Caco-2 (cell line): ENCODE results near the gene POGLUT2. TPM values are rescaled to one million over a fixed set of nuclear protein-coding genes. Genes with fewer than 3 reads are reported as not detected.

ENCODE experiments used
- BruUV-seq: library from RNA; stranded (reverse); fragments of 400-500 nt; replicated peaks from 2 replicates; lab custom pipeline; 2021; lab: Mats Ljungman, UMichigan
- CTCF ChIA-PET: fragments of 300-600 bp; sonication (Branson Sonifier 250); formaldehyde crosslinking; loops from one replicate; lab custom pipeline; 2022; ENCODE audit warnings: antibody characterized with exemption; lab: Charles Lee
- POLR2A ChIA-PET: fragments of 300-600 bp; sonication (Branson Sonifier 250); formaldehyde crosslinking; loops from one replicate; lab custom pipeline; 2022; ENCODE audit warnings: antibody characterized with exemption; lab: Charles Lee
- DNase-seq, 2 experiments: peaks; one replicate each; pipeline versions ENCODE4 v3.0.0 to v3.0.0-alpha.2; 2020 to 2022
- H3K27me3 ChIP-seq: replicated peaks from 2 replicates; pipeline ENCODE4 v1.6.0; 2011; ENCODE audit warnings: low read length; ENCODE audit not compliant: control insufficient read depth, insufficient read depth
- H3K36me3 ChIP-seq: 2 replicates; pipeline ENCODE4 v1.5.1; 2011; ENCODE audit warnings: low read length; ENCODE audit not compliant: control insufficient read depth, insufficient read depth
- H3K4me1 ChIP-seq: fragments of 250-450 bp; sonication (Bioruptor Pico); 2 replicates; pipeline ENCODE4 v1.5.1; 2020; ENCODE audit warnings: mild to moderate bottlenecking
- H3K4me3 ChIP-seq: 2 replicates; pipeline ENCODE4 v1.5.1; 2011; ENCODE audit warnings: low read depth, mild to moderate bottlenecking, control low read depth, low read length
- H3K9me3 ChIP-seq: fragments of 250-450 bp; sonication (Bioruptor Pico); 2 replicates; pipeline ENCODE4 v1.5.1; 2020; ENCODE audit warnings: mild to moderate bottlenecking, moderate library complexity
- H3K27ac Mint-ChIP-seq: one replicate; pipeline ENCODE4 v1.8.0; 2022; ENCODE audit warnings: mixed read lengths; ENCODE audit not compliant: unreplicated experiment
- H3K27me3 Mint-ChIP-seq: one replicate; pipeline ENCODE4 v1.8.0; 2022; ENCODE audit warnings: mixed read lengths; ENCODE audit not compliant: insufficient read depth, unreplicated experiment
- H3K36me3 Mint-ChIP-seq: one replicate; pipeline ENCODE4 v1.8.0; 2022; ENCODE audit warnings: mild to moderate bottlenecking, mixed read lengths; ENCODE audit not compliant: insufficient read depth, unreplicated experiment
- H3K4me1 Mint-ChIP-seq: one replicate; pipeline ENCODE4 v1.8.0; 2022; ENCODE audit warnings: low read depth, mixed read lengths; ENCODE audit not compliant: unreplicated experiment
- H3K4me3 Mint-ChIP-seq: one replicate; pipeline ENCODE4 v1.8.0; 2022; ENCODE audit warnings: mild to moderate bottlenecking, moderate library complexity, mixed read lengths; ENCODE audit not compliant: unreplicated experiment
- H3K9me3 Mint-ChIP-seq: one replicate; pipeline ENCODE4 v1.8.0; 2022; ENCODE audit warnings: mixed read lengths; ENCODE audit not compliant: unreplicated experiment
- intact Hi-C: fragments of 100-400 bp; cut with micrococcal nuclease; formaldehyde crosslinking; loops from one replicate; pipeline ENCODE4 v1.10.0; 2022; ENCODE audit not compliant: unreplicated experiment
- total RNA-seq: library from RNA; stranded (reverse); gene quantifications from 2 replicates; pipeline ENCODE4 v1.2.3, GENCODE V29; 2022
- TF ChIP-seq, protein P1 (sequence below), 2 experiments: fragments of 200-600 bp in 1 of 2; IDR thresholded peaks; 1 replicate in 1 of 2; 2 replicates in 1 of 2; pipeline versions ENCODE4 v1.5.1 to v1.8.0; 2011 to 2022; ENCODE audit warnings: antibody characterized with exemption in 1 of 2, control low read depth in 1 of 2, inconsistent platforms in 1 of 2, low read depth in 1 of 2, low read length in 1 of 2, mild to moderate bottlenecking in 1 of 2, moderate library complexity in 1 of 2; ENCODE audit not compliant: insufficient read depth in 1 of 2, severe bottlenecking in 1 of 2, unreplicated experiment in 1 of 2

Gene POGLUT2
- total RNA-seq, 1 experiment from 2014 or later, result 20.1 TPM

DNA sequence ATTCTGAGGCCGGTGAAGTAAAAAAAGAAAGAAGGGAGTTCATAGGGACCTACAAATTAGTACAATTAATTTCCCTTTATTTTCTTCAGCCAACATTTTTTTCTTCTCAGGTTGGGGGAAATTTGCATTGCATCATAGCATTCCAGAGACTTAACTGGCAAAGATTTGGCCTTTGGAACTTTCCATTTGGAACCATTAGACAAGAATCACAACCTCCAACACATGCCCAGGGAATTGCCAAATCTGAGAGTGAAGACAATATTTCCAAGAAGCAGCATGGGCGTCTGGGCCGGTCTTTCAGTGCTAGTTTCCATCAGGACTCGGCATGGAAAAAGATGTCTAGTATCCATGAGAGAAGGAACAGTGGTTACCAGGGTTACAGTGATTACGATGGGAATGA, 40.7 kb upstream of the POGLUT2 start:
- ChIA-PET CTCF (no interaction called here), POLR2A (no interaction called here)
- H3K4me1 ChIP-seq, result no peaks in the 10 kb centered on the region
- no peaks in the 10 kb centered on the region for H3K9me3 ChIP-seq
- Mint-ChIP-seq H3K9me3 (no peaks in the 10 kb centered on the region), H3K27ac (no peak overlapping the region), H3K4me3 (no peak overlapping the region), H3K4me1 (peaks cover 7% of the 10 kb centered on the region), H3K27me3 (no peaks in the 10 kb centered on the region), H3K36me3 (no peaks in the 10 kb centered on the region)
- H3K36me3 ChIP-seq, result no peaks in the 10 kb centered on the region
- intact Hi-C loops, result no loop called here
- TF ChIP-seq, protein P1, sequence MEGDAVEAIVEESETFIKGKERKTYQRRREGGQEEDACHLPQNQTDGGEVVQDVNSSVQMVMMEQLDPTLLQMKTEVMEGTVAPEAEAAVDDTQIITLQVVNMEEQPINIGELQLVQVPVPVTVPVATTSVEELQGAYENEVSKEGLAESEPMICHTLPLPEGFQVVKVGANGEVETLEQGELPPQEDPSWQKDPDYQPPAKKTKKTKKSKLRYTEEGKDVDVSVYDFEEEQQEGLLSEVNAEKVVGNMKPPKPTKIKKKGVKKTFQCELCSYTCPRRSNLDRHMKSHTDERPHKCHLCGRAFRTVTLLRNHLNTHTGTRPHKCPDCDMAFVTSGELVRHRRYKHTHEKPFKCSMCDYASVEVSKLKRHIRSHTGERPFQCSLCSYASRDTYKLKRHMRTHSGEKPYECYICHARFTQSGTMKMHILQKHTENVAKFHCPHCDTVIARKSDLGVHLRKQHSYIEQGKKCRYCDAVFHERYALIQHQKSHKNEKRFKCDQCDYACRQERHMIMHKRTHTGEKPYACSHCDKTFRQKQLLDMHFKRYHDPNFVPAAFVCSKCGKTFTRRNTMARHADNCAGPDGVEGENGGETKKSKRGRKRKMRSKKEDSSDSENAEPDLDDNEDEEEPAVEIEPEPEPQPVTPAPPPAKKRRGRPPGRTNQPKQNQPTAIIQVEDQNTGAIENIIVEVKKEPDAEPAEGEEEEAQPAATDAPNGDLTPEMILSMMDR (IDR thresholded peaks at IDR 0.05; ENCODE audit: insufficient read depth in 1 of 2, low read depth in 1 of 2, low read length in 1 of 2, severe bottlenecking in 1 of 2, unreplicated experiment in 1 of 2), result no peak
- no peaks in the 10 kb centered on the region for H3K27me3 ChIP-seq
- H3K4me3 ChIP-seq, result no peak overlapping the region
- no TSS peak for BruUV-seq
- DNase-seq, result no peak

GRCh38 chr13:102838982-102839381, 40.2 kb upstream of the POGLUT2 start:
- Histone ChIP-seq H3K4me3 (no peak overlapping the region), H3K27me3 (no peaks in the 10 kb centered on the region), H3K9me3 (no peaks in the 10 kb centered on the region), H3K4me1 (no peaks in the 10 kb centered on the region), H3K36me3 (no peaks in the 10 kb centered on the region)
- ChIA-PET CTCF (no interaction called here), POLR2A (no interaction called here)
- Mint-ChIP-seq H3K27ac (no peak overlapping the region), H3K4me1 (peaks cover 7% of the 10 kb centered on the region), H3K27me3 (no peaks in the 10 kb centered on the region), H3K4me3 (no peak overlapping the region), H3K9me3 (no peaks in the 10 kb centered on the region), H3K36me3 (no peaks in the 10 kb centered on the region)
- TF ChIP-seq, protein P1 (IDR thresholded peaks at IDR 0.05; ENCODE audit: insufficient read depth in 1 of 2, low read depth in 1 of 2, low read length in 1 of 2, severe bottlenecking in 1 of 2, unreplicated experiment in 1 of 2), result no peak
- no TSS peak for BruUV-seq
- intact Hi-C loops, result no loop called here
- DNase-seq, result no peak

GRCh38 chr13:102838273-102838672, 39.5 kb upstream of the POGLUT2 start:
- intact Hi-C loops, result no loop called here
- no peak for DNase-seq
- H3K4me1 ChIP-seq, result no peaks in the 10 kb centered on the region
- ChIA-PET POLR2A (no interaction called here), CTCF (no interaction called here)
- H3K27me3 ChIP-seq, result no peaks in the 10 kb centered on the region
- H3K9me3 ChIP-seq, result no peaks in the 10 kb centered on the region
- Mint-ChIP-seq H3K27me3 (no peaks in the 10 kb centered on the region), H3K27ac (no peak overlapping the region), H3K4me1 (peaks cover 7% of the 10 kb centered on the region), H3K4me3 (no peak overlapping the region), H3K9me3 (no peaks in the 10 kb centered on the region), H3K36me3 (no peaks in the 10 kb centered on the region)
- H3K4me3 ChIP-seq, result no peak overlapping the region
- H3K36me3 ChIP-seq, result no peaks in the 10 kb centered on the region
- TF ChIP-seq, protein P1 (IDR thresholded peaks at IDR 0.05; ENCODE audit: insufficient read depth in 1 of 2, low read depth in 1 of 2, low read length in 1 of 2, severe bottlenecking in 1 of 2, unreplicated experiment in 1 of 2), result no peak
- BruUV-seq, result no TSS peak
